ENCODE measurements around the gene ZNF750.

The ZNF750 gene

DNA sequence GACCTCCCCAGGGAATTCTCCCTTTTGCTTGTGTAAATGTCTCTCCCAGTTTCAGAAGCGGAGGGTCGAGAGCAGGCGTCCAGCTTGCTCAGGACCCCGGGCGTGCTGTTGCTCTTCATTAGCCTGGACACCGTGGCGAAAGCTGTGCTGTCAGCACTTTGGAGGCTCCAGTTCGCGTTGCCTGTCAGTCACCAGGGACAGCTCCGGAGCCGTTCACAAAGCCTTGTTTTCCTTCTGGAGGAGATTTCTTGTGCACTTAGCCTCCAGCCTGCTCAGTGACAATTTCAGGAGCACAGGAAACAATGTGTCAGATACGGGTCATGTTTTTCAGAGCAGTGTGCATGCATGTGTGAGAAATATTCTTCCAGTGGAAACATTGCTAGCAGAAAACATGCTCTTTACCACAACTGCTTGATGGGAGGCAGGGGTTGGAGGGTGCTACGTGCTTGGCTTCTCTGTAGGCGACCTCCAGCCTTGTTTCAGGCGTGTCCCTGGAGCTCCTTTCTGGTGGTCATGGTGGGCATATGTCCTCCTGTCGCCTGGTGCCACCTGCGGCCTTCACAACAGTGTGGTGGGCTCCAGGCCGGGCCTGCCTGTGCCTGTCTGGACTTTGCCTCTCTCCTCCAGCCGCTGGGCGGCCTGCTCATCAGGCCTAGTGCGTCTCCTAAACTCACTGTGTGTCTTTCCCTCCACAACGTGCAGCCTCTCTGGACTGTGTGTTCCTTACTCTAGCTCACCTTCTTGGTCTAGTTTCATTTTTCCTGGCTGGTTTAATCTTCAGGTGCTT, 29.0 kb downstream of the ZNF750 start:
- no peak for DNase-seq

DNA sequence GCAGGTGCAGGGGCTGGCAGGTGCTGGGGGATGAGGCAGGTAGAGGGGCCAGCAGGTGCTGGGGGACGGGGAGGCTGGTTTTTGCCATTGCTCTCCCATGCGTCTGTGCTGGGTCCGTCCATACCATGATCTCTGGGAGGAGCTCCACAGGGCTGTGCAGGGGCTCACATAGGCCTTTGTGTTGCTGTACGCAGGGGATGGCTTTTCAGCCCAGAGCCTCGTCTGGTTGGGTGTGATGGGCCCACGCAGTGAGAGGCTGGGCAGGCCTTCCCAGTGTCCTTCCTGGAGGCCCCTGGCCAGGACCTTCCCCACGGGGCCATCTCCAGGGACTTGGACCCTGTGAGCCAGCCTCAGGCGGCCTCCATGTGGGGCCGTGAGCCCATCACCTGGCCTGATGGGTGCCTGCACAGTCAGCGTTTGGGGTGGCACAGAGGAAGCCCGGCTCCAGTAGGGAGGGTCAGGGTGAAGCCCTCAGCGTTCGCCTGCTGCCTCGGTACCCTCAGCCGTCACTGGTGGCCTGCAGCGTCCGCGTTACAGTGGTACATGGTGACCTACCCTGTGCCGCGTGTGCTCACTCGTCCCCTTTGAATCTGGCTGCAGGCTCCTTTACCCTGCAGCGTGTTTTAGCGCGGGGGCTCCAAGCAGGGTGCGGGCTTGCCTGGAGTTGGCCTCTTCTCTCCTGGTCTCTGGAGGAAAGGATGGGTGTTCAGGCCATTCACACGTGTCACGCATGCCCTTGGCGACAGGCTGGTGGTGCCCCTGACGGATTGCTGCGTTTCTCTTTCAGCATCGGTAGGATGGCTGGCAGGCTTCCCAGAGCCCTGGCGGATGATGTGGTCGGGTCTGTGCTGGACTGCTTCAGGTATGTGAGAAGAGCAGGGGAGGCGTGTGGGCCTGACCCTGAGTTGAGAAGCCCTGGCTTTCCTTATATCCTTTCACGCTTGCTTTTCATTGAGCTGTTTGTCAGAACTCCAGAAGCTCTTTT, 30.6 kb downstream of the ZNF750 start:
- no peak for DNase-seq

DNA sequence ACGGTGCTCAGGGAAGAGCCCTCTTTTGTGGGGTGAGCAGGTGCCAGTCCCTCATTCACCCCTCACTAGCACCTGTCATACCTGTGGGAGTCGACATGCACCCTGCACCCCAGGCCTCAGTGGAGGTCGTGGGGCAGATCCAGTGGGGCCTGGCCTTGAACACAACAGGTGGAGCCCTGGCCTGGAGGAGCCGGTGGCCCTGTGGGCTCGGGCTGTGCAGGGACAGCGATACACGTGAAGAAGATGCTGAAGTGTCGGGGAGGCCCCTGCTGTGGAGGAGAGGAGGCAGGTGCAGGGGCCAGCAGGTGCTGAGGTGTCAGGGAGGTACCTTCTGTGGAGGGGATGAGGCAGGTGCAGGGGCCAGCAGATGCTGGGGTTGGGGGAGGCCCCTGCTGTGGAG, 31.8 kb downstream of the ZNF750 start:
- DNase-seq, result no peak

DNA sequence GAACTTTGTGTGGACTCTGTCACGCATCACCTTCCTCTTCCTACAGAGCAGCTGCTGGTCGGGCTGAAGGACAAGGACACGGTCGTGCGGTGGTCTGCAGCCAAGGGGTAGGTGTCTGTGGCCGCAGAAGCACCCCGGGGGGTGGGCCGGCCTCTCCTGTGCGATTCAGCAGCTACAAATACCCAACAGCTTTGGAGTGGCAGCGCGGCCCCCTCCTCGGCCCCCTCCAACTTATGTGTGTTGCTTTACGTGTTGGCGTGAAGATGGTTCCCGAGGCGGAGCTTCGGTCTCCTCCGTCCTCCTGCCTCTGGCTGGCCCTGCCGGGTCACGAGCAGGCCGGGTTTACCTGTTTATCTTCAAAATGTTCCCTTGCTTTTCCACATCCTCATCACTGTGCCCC, 32.3 kb downstream of the ZNF750 start:
- no peak for DNase-seq

DNA sequence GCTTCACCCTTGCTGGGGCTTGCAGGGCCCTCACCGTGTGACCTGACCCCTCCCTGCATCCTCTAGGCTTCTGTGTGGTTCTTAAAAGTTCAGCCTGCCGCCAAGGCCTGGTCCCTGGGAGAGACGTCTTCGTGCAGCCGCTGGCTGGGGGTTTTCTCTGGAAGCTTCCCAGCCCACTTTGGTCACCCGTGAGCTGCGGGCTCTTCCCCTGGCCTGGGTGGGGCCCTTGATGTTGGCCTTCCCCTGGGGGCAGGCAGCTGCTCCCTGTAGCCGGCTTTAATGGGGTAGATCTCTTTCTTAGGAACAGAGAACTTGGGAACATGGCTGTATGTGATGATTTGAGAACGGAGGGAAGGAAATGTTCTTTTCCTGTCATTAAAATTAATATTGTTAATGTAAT, 32.7 kb downstream of the ZNF750 start:
- DNase-seq, result no peak

DNA sequence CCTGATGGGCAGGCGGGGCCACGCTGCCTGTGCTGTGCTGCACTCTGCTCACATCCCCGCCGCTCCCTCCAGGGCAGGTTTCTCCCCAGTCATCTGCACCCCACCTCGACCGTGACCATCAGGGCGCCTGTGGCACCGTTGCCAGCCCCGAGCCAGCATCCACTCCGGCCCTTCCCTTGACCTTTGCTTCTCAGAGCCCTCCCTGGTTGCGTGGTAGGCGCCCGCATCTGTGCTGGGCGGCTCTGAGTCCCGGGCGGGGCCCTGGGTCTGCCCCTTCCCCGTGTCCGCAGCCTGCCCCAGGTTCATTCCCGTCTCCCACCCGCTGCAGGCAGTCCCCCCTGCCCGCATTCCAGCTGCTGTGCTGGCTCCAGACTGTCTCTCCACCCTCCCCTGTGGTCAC, 33.2 kb downstream of the ZNF750 start:
- no peak for DNase-seq

DNA sequence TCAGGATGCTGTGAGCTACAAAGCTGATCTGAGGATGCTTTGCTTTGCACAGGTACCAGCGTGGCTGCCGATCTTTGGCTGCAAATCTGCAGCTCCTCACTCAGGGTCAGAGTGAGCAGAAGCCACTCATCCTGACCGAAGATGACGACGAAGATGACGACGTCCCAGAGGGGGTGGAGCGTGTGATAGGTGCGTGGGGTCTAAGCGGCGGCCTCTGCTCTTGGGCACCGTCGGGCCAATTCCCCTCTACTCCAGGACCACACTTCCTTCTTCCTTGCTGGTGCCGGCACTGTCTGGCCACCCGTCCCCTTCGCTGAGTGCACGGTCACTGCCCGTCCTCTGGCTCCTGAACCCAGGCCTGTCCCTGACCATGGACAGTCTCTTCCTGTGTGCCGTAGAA, 34.0 kb downstream of the ZNF750 start:
- DNase-seq, result no peak

DNA sequence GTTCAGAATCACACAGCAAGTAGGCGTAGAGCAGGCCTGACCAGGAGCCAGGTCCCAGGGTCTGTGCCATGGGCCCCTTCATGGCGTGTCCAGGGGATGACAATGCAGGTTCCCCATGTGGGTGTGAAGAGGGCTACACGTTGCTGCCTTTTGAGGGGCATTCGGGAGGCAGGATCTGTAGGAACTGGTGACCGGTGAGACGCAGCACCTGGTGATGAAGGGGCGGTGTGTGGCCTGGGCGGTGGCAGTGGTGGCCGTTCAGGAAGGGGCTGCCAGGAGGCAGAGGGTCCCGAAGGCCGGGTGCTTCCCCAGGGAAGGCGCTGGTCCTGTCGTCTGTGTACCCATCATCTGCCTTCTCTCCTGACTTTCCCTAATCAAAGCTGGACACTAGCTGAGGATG, 34.6 kb downstream of the ZNF750 start:
- no peak for DNase-seq

DNA sequence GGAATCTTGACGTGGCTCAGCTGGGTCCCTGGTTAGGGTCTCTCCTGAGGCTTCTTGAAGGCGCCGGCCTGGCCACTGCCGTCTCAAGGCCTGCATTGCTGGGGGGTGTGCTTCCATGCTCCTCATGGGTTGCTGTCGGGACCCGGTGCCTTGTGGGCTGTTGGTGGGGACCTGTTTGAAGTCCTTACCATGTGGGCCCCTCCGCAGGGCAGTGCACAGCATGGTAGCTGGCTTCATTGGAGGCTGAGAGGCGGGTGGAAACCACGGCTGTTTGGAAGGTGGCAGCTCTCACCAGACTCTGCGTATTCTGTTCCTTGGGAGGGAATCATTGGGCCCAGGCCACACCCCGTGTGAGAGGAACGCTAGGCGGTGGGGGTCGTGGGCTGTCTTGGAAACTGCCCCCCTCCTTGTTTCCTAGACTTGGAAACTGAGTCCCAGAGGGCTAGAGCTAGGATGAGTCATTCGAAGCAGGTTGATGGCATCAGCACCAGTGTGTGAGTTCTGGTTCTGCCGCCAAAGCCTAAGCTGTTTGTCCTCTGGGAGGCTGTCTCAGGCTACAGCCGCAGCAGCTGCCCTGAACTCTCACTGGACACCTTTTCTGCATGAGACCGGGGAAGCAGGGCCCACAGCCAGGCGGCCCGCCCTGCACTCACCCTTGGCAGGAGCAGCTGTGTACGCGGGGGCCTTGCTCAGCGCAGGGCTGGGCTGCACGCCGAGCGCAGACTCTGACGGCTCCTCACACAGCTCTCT, 35.2 kb downstream of the ZNF750 start:
- no peak for DNase-seq

DNA sequence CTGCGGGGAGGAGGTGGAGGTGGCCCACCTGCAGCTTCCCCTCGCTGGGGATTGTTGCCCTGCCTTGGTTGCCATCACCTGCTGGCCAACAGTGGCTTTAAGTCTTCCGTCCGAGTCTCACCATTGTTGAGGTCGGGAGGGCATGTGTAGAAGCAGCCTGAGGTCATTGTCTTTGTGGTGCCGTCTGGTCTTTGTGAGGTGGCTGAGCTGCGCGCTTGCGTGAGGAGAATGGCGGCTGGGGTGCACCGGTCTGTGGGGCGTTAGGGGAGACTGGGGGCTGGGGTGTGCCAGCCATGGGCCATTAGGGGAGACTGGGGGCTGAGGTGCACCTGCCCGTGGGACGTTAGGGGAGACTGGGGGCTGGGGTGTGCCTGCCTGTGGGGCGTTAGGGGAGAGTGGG, 36.2 kb downstream of the ZNF750 start:
- no peak for DNase-seq

DNA sequence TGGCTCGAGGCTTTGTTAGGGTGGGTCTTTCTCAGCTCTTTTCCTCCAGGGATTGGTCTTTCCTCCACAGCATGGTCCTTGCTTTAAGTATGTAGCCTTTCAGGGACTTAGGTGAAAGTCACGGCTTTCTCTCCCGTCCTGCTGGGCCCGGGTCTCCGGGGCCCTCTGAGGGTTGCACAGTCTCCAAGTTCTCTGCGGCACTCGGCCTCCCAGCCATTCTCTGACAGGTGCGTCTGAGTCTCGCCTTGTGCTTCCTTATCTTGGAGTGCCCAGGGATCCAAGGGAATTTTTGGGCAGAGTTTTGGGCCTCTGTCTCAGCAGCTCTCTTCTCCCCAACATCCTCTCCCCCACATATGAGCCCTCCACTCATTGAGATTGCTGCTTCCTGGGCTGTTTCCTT, 36.6 kb downstream of the ZNF750 start:
- DNase-seq, result no peak

DNA sequence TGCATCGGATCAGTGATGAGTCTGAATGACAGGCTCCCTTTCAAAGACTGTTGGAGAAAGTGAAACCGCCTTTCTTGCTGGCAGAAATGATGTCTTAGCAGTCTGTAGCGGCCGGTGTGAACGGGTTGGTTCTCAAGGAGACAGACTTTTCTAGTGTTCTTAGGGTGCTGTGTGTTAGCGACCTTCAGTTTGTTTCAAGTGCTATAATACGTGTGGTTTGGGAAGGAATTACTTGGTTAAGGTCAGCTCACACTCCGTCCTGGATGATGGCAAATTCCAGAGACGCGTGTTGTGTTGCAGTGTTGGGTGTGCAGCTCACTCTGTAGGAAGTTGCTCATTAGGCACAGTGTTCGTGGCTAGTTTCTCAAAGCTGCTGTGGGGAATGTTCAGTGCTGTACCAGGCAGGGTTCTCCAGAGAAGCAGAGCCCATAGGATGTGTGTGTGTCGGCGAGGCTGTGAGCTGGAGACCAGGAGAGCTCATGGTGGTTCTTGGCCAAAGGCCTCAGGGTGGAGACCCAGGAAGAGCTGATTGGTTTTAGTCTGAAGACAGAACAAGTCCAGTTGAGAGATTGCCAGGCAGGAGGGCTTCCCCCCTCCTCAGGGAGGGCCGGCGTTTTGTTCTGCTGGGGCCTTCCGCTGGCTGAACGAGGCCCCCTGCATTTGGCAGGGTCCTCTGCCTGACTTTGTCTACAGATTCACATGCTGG, 37.6 kb downstream of the ZNF750 start:
- no peak for DNase-seq

DNA sequence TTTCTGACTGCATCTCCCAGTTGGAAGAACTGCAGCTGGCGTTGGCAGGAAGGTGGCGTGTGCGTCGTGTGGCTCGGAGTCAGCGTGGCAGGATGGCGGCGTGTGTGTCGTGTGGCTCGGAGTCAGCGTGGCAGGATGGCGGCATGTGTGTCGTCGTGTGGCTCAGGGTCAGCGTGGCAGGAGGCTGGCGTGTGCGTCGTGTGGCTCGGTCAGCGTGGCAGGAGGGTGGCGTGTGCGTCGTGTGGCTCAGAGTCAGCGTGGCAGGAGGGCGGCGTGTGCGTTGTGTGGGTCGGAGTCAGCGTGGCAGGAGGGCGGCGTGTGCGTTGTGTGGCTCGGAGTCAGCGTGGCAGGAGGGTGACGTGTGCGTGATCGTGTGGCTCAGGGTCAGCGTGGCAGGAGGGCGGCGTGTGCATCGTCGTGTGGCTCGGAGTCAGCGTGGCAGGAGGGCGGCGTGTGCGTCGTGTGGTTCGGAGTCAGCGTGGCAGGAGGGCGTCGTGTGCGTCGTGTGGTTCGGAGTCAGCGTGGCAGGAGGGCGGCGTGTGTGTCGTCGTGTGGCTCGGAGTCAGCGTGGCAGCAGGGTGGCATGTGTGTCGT, 38.3 kb downstream of the ZNF750 start:
- DNase-seq, result no peak

DNA sequence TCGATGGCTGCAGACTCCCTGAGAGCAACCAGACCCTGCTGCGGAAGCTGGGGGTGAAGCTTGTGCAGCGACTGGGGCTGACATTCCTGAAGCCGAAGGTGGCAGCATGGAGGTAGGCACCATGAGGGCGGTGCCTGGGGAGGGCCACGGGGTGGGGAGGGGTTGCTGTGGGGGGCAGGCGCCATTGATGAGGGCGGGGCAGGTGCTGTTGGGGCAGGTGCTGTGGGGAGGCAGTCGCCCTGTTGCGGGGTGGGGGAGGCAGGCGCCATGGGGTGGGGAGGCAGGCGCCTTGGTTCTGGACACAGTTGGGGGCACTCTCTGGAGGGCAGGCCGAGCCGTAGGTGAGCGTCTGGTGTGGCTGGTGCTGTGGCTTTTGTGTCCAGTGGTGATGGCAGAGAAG, 38.9 kb downstream of the ZNF750 start:
- no peak for DNase-seq

DNA sequence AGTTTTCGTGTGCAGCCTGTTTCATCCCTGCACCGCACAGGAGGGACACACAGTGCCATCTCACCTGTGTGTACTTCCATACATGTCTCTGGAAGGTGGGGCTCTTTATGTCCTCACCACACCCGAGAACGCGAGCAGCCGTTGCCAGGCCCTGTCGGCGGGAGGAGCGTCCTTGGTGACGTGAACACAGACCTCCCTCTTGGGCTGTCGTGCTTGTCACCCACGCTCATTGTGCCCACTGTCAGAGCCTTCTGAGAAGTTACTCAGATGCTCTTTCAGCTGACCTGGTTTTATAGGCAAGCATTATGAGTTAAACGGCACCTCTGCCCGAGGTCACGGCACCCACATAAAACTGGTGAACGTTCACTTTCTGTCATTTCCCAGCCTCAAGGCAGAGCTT, 40.2 kb downstream of the ZNF750 start:
- DNase-seq, result no peak

DNA sequence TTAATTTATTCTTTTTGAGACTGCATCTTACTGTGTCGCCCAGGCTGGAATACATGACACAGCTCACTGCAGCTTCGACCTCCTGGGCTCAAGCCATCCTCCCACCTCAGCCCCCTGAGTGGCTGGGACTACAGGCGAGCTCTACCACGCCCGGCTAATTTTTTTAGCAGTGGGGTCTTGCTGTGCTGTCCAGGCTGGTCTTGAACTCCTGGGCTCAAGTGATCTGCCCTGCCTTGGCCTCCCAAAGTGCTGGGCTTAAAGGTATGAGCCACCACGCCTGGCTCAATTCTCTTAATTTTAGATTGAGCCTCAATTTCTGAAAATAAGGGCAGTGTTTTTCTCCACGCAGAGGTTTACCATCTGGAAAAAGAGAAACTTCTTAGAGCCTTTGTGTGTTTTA, 41.1 kb downstream of the ZNF750 start:
- no peak for DNase-seq

DNA sequence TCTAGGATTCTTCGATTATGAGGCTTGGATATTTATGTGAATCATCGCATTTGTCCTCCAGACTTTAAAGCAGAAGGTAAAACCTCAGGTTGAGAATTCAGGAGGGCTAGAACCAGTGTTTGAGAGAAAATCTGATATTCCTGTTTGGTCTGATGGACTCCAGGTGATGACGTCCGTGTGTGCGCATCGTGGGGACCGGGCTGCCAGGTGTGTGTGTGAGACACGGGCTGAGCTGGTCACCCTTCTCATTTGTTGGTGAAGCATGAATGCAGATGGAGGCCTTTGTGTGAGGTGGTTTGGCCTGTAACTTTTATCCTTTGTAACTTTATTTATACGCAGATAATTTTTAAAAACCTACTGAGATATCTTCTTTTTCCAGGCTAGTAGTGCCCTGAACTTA, 42.8 kb downstream of the ZNF750 start:
- no peak for DNase-seq

DNA sequence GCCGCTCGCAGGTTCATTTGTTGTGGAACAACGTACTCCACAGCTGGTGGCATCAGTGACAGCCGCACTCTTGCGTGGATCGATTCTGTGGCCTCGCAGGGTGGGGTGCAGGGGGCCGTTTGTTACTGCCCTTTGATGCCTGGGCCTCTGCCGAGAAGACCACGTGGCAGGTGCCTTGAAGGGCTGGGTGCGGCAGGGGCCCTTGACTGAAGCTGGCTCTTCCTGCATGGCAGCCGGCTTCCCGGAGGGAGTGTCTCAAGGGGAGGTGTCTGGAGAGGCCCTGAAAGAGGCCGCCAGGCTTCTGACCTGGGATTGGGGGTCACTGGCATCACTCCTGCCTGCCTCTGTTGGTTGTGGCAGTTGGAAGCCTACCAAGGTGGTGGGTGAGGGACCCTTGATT, 44.2 kb downstream of the ZNF750 start:
- no peak for DNase-seq

DNA sequence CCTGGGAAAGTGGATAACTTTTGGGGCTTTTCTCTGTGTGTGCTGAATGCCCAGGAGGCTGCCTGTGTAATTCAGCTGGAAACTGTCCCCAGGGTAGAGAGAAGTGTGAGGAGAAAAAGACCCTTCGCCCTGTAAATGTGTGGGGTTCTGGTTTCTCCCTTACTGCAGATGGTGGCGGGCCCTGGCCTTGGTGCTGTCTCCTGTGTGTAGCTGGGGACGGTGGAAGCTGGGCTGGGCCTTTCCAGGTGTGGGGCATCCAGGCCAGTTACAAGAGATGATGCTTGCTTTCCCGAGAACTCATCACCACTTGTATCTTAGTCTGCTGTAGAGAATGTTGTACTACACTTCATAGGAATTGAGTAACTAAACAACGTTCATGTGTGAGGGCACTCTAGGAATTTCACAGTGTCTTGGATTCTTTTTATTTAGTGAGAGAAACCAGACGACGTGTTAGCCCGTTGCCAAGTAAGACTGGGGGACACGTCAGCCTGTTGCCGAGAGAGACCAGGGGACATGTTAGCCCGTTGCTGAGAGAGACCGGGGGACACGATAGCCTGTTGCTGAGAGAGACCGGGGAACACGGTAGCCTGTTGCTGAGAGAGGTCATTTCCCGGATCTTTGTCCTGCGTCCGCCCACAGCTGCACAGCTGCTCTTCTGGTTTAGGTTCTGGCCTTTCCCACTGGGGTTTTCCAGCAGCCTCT, 44.9 kb downstream of the ZNF750 start:
- no peak for DNase-seq

DNA sequence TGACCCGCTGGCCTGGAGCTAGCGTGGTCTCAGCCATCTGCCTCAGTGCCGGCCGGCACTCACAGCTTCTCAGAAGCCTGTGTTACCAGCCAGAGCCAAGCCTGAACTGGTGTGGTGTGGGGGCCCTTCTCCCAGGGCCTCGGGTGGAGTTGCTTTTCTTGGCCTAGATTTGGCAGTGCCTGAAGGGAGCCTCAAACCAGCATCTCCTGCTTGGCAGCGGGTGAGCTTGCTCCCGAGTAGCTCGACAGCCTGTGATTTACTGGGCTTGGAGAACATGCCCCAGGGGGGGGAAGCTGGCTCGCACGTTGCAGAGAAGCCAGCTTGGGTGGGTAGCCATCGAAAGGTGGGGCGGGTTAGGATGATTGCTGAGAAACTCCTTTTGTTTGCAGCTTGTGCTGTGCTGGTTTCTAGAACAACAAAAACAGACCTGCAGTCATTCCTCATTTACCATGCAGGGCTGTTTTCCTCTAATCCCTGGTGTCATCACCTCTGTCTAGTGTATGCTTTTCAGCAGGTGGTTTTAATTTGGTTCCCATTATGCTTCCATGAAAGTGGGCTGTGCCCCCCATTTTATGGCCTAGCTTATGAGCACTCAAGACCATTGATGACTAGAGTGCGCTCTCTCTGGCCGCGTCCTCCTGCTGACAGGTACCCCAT, 45.7 kb downstream of the ZNF750 start:
- DNase-seq, result no peak

DNA sequence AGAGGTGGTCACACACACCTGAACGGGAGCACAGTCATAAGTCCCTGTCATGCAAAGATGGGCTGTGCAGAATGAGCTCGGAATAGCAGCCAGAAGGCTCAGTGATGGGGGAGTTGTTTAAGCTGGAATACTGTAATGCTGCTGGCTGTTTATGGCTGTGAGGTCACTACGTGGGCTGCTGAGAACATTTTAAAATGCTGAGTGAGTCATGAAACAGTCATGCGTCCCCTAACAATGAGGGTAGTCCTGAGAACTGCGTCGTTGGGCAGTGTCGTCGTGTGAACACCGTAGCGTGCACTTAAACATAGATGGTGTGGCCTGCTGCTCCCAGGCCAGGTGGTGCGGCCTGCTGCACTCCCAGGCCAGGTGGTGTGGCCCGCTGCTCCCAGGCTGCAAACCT, 48.3 kb downstream of the ZNF750 start:
- no peak for DNase-seq
